LNCAP (cell line): ENCODE measurements around the gene USP10.

Source experiments
- TF ChIP-seq, protein P1 (sequence below): fragments of 450-650 bp; IDR thresholded peaks from 2 replicates; pipeline ENCODE4 v1.5.1; 2017; ENCODE audit warnings: mild to moderate bottlenecking

USP10 gene

DNA sequence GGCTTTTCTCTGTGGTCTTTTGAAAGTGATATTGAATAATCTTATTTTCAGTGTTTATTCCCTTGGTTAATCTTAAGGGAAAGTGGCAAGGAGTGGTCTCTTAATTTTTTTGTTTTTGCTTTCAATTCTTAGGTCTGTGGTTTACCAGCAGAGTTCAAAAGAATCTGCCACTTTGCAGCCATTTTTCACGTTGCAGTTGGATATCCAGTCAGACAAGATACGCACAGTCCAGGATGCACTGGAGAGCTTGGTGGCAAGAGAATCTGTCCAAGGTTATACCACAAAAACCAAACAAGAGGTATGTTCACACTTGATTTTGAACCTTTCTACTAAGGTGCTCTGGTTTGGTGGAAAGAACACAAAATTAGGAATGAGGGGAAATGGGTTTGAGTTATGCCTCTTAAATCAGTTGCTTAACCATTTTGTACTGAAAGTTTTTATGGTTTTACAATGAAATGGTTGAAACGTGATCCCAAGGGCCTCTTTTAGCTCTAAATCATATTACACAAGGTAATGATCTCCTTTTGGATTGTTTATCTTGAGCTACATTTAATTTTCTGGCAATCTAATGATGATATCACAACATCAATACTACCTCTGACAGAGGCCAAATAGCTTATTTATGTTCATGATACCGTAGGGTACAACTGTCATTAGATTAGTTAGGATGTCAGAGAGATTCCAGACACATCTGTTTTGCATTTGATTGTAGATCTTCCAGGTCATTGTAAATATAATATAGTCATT lies 68.4 kb downstream of the USP10 start:
- TF ChIP-seq, protein P1, sequence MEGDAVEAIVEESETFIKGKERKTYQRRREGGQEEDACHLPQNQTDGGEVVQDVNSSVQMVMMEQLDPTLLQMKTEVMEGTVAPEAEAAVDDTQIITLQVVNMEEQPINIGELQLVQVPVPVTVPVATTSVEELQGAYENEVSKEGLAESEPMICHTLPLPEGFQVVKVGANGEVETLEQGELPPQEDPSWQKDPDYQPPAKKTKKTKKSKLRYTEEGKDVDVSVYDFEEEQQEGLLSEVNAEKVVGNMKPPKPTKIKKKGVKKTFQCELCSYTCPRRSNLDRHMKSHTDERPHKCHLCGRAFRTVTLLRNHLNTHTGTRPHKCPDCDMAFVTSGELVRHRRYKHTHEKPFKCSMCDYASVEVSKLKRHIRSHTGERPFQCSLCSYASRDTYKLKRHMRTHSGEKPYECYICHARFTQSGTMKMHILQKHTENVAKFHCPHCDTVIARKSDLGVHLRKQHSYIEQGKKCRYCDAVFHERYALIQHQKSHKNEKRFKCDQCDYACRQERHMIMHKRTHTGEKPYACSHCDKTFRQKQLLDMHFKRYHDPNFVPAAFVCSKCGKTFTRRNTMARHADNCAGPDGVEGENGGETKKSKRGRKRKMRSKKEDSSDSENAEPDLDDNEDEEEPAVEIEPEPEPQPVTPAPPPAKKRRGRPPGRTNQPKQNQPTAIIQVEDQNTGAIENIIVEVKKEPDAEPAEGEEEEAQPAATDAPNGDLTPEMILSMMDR: no peak

DNA sequence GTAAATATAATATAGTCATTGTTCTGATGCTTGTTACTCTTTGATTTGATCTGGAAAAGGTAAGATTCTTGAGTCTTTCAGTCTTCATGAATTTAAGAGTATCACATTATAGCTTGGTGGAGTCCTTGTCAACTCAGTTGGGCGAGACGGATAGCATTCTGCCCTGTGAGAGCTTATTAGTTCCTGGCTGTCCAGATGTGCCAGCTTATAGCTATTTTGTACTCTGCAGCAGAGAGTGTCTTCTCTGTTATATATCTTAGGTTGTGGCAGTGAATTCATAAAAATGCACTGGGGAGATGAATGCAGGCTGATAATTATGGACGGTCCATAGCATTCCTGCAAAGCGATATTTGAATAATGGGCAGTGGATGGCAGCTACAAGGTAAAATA lies 69.0 kb downstream of the USP10 start:
- TF ChIP-seq, protein P1: no peak

DNA sequence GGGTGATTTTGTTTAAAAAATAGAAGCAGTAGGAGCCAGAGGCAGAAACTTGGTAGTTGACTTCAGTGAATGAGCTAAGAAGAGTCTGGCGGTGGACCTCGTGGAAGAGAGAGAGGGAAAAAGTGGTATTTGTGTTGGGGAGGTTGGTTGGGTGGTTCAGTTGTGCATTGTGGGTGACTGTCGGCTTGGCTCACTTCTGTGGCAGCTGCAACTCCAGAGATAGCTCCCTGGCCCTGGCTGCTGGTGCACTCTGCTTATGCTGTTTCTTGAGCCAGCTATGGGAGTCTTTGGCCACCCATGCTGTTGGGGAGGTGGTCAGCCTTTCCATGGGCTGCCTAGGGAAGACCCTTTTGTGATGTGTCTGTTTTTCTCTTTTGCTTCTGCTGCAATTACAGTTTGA lies 69.6 kb downstream of the USP10 start:
- TF ChIP-seq, protein P1: no peak

DNA sequence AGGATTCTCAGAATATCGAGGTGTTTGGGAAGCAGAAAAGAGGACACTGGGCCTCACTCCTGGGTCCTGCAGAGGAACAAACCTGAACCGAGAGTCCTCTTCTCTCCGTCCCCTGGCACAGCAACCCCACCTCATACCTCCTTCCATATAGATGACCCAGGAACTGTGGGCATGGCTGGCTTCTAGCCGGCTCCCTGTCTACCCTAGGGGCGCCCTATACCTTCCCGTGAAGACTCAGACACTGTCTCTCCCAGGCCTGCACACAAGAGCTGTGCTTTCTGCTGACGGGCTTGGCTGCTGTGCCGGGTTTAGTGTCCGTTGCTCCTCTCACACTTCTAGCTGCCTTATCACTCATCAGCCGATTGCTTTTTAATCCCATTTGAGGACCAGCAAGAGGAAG lies 73.5 kb downstream of the USP10 start:
- TF ChIP-seq, protein P1: no peak

DNA sequence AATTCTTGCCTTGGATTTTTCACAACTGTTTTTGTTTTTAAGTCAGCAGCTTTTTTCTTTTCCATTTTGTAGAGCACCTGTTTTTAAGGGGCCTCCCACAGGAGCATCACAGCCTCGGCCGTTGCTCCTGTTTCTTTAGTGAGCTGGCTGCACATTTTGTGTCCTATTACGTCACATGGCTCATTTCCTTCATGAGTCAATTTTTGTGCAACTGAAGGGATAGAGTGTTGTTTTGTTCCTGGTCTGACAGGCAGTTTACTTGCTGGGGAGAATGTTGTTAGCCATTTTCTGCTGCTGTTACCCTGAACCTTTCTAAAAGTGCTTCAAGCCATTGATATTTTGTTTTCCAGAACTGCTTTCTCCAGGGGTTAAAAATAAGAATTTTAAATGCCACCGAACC lies 75.0 kb downstream of the USP10 start:
- TF ChIP-seq, protein P1: no peak

DNA sequence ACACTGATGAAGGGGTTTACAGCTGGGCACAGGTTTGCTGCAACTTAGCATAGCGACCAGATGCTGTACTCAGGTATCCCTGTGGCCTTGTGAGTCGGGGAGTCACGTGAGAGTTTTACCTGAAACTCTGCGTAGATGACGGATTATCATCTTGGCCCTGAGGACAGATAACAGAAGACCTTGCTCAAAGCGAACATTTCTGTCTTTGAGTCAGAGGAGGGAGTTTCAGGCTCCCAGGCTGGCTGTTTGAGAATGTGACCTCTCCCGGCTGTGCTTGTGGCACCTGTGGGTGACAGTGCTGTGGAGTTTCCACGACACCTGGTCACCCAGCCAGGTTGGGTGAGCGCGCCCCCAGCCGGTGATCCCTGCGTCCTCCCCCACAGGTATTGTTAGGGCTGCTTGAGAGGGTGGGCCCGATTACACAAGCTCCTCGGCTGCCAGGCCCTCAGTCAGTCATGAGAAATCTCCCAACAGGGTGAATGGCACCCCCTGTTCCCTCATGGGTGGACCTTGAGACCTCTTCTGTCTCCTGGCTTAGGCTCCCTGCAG lies 75.5 kb downstream of the USP10 start:
- TF ChIP-seq, protein P1: no peak

DNA sequence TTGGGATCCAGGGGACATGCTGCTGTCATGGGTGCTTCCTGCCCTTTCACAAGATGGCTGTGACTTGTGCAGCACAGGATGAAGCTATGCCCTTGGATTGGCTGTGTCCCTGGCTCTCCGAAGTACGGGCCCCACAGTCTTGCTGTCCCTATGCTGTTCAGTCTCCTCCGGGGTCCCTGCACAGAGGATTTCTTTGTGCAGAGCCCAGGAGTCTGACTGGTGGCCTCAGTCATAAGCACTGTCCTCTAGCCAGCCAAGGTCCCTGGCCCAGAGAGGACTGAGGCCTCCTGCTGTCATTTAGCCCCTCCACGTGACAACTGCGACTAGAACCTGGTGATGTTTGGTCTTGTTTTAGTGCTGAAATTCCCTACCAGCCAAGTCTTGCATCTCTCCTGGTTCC lies 77.6 kb downstream of the USP10 start:
- TF ChIP-seq, protein P1: no peak
